HG02938 (cell line): ENCODE results near the gene AFAP1L1.

Source experiments
- ATAC-seq: cut with Tn5 transposase; IDR thresholded peaks from one replicate; pipeline ENCODE4 v1.9.1; 2021; ENCODE audit warnings: mild to moderate bottlenecking, moderate library complexity; ENCODE audit not compliant: unreplicated experiment

AFAP1L1 gene

GRCh38 chr5:149367972-149368645 lies 96.5 kb downstream of the AFAP1L1 start:
- ATAC-seq = no peak

GRCh38 chr5:149370878-149371277 lies 99.2 kb downstream of the AFAP1L1 start:
- no peak for ATAC-seq

- peak; percentile 88 for ATAC-seq
Observed at GRCh38 chr5:149371296-149371962, 99.8 kb downstream of the AFAP1L1 start.

- ATAC-seq = no peak
Observed at GRCh38 chr5:149372076-149372795, 100.6 kb downstream of the AFAP1L1 start.

GRCh38 chr5:149372932-149373331 lies 101.3 kb downstream of the AFAP1L1 start:
- no peak for ATAC-seq

- ATAC-seq = no peak
Observed at GRCh38 chr5:149374303-149374702, 102.6 kb downstream of the AFAP1L1 start.

GRCh38 chr5:149374801-149375200 lies 103.1 kb downstream of the AFAP1L1 start:
- ATAC-seq = no peak

- no peak for ATAC-seq
Observed at GRCh38 chr5:149375434-149375833, 103.8 kb downstream of the AFAP1L1 start.

- no peak for ATAC-seq
Observed at GRCh38 chr5:149376104-149376503, 104.4 kb downstream of the AFAP1L1 start.

GRCh38 chr5:149376711-149377447 lies 105.2 kb downstream of the AFAP1L1 start:
- ATAC-seq = no peak

GRCh38 chr5:149378241-149378820 lies 106.7 kb downstream of the AFAP1L1 start:
- no peak for ATAC-seq

- ATAC-seq = no peak
Observed at GRCh38 chr5:149379177-149379761, 107.6 kb downstream of the AFAP1L1 start, which contains the start of gene IL17B. TSS of gene IL17B (minus strand) at chr5:149379292. CDS start at chr5:149379225, 67 bp downstream.

GRCh38 chr5:149379818-149380374 lies 108.2 kb downstream of the AFAP1L1 start:
- ATAC-seq = no peak

- ATAC-seq = no peak
Observed at GRCh38 chr5:149380466-149381121, 108.9 kb downstream of the AFAP1L1 start.

GRCh38 chr5:149381261-149381985 lies 109.8 kb downstream of the AFAP1L1 start:
- peak; percentile 23 for ATAC-seq

GRCh38 chr5:149381986-149382338 lies 110.3 kb downstream of the AFAP1L1 start:
- peak; percentile 85 for ATAC-seq

GRCh38 chr5:149382517-149383220 lies 111.0 kb downstream of the AFAP1L1 start:
- ATAC-seq = no peak

- ATAC-seq = no peak
Observed at GRCh38 chr5:149383399-149383798, 111.7 kb downstream of the AFAP1L1 start.
